HG03064 (cell line): ENCODE measurements around the gene PTPRC.

Experiments used
- ATAC-seq: cut with Tn5 transposase; IDR thresholded peaks from one replicate; pipeline ENCODE4 v1.9.1; 2021; ENCODE audit warnings: low read depth; ENCODE audit not compliant: unreplicated experiment

The PTPRC gene

GRCh38 chr1:198694542-198694941 is 55.7 kb downstream of the PTPRC start:
- no peak for ATAC-seq

- no peak for ATAC-seq
Measured at GRCh38 chr1:198696211-198696610, 57.4 kb downstream of the PTPRC start.

GRCh38 chr1:198699167-198700015 is 60.6 kb downstream of the PTPRC start:
- no peak for ATAC-seq

GRCh38 chr1:198700016-198700392 is 61.2 kb downstream of the PTPRC start:
- no peak for ATAC-seq

- ATAC-seq = no peak
Measured at GRCh38 chr1:198700396-198700795, 61.6 kb downstream of the PTPRC start.

- no peak for ATAC-seq
Measured at GRCh38 chr1:198701250-198701649, 62.4 kb downstream of the PTPRC start.

- no peak for ATAC-seq
Measured at GRCh38 chr1:198701766-198702539, 63.1 kb downstream of the PTPRC start.

GRCh38 chr1:198708761-198709525 is 70.1 kb downstream of the PTPRC start:
- no peak for ATAC-seq

GRCh38 chr1:198711837-198712236 is 73.0 kb downstream of the PTPRC start:
- ATAC-seq = no peak

GRCh38 chr1:198713081-198713480 is 74.2 kb downstream of the PTPRC start:
- ATAC-seq = no peak

GRCh38 chr1:198714271-198714670 is 75.4 kb downstream of the PTPRC start:
- ATAC-seq = no peak

- ATAC-seq = no peak
Measured at GRCh38 chr1:198716051-198716450, 77.2 kb downstream of the PTPRC start.

GRCh38 chr1:198717510-198717909 is 78.7 kb downstream of the PTPRC start:
- ATAC-seq = no peak

- no peak for ATAC-seq
Measured at GRCh38 chr1:198723127-198723526, 84.3 kb downstream of the PTPRC start.

- ATAC-seq = no peak
Measured at GRCh38 chr1:198725090-198725489, 86.2 kb downstream of the PTPRC start.

- ATAC-seq = no peak
Measured at GRCh38 chr1:198726455-198726854, 87.6 kb downstream of the PTPRC start.

- ATAC-seq = no peak
Measured at GRCh38 chr1:198729195-198729863, 90.5 kb downstream of the PTPRC start.

- ATAC-seq = no peak
Measured at GRCh38 chr1:198730952-198731351, 92.1 kb downstream of the PTPRC start.

- ATAC-seq = peak; percentile 95
Measured at GRCh38 chr1:198734323-198735008, 95.6 kb downstream of the PTPRC start.

- no peak for ATAC-seq
Measured at GRCh38 chr1:198741744-198742143, 102.9 kb downstream of the PTPRC start.
